GM23338 (cell line): ENCODE results near the gene CCDC127. TPM values are rescaled to one million over a fixed set of nuclear protein-coding genes. Genes with fewer than 3 reads are reported as not detected.
"Not testable (repeated sequence)": the region's sequence is repeated elsewhere in the genome, so short reads cannot be mapped to it uniquely, and the experiment has no call there.

Experiments
- ATAC-seq: fragments of 200-7000 bp; cut with Tn5 transposase; 3 replicates; pipeline ENCODE4 v1.9.1; 2020
- DNase-seq: peaks from one replicate; pipeline ENCODE4 v3.0.0-alpha.2; 2015; ENCODE audit warnings: low spot score
- H2AFZ ChIP-seq: fragments of 200-600 bp; sonication (generic); 2 replicates; pipeline ENCODE4 v1.8.0; 2016; ENCODE audit warnings: antibody characterized with exemption, mild to moderate bottlenecking, moderate library complexity
- H3F3A ChIP-seq: fragments of 200-600 bp; sonication (generic); replicated peaks from 2 replicates; pipeline ENCODE4 v1.8.0; 2017; ENCODE audit warnings: antibody characterized with exemption, mixed run types, low read depth
- H3K27ac ChIP-seq: fragments of 200-600 bp; sonication (generic); 2 replicates; pipeline ENCODE4 v1.6.1; 2016; ENCODE audit warnings: low read depth
- H3K27me3 ChIP-seq: fragments of 200-600 bp; sonication (generic); 2 replicates; pipeline ENCODE4 v1.8.0; 2016; ENCODE audit warnings: mild to moderate bottlenecking, mixed run types, moderate library complexity; ENCODE audit not compliant: insufficient read depth
- H3K36me3 ChIP-seq: fragments of 200-600 bp; sonication (generic); 2 replicates; pipeline ENCODE4 v1.8.0; 2016; ENCODE audit warnings: mild to moderate bottlenecking; ENCODE audit not compliant: insufficient read depth
- H3K4me1 ChIP-seq: fragments of 200-600 bp; sonication (generic); 2 replicates; pipeline ENCODE4 v1.8.0; 2016; ENCODE audit warnings: mild to moderate bottlenecking, moderate library complexity; ENCODE audit not compliant: insufficient read depth
- H3K4me2 ChIP-seq: fragments of 200-600 bp; sonication (generic); 2 replicates; pipeline ENCODE4 v1.7.1; 2017; ENCODE audit warnings: mixed run types
- H3K4me3 ChIP-seq: fragments of 200-600 bp; sonication (generic); 2 replicates; pipeline ENCODE4 v1.6.1; 2016; ENCODE audit warnings: mixed run types
- H3K79me2 ChIP-seq: fragments of 200-600 bp; sonication (generic); replicated peaks from 2 replicates; pipeline ENCODE4 v1.8.0; 2017; ENCODE audit warnings: mild to moderate bottlenecking; ENCODE audit not compliant: insufficient read depth
- H3K9me2 ChIP-seq: fragments of 200-600 bp; sonication (generic); 2 replicates; pipeline ENCODE4 v1.8.0; 2017; ENCODE audit not compliant: insufficient read depth
- H4K20me1 ChIP-seq: fragments of 200-600 bp; sonication (generic); replicated peaks from 2 replicates; pipeline ENCODE4 v1.8.0; 2017; ENCODE audit warnings: mild to moderate bottlenecking; ENCODE audit not compliant: insufficient read depth
- H3K27ac Mint-ChIP-seq: 2 replicates; pipeline ENCODE4 v1.8.0; 2020; ENCODE audit warnings: inconsistent platforms, mild to moderate bottlenecking, moderate library complexity, mixed read lengths
- H3K27me3 Mint-ChIP-seq: 3 replicates; pipeline ENCODE4 v1.8.0; 2022; ENCODE audit warnings: low read depth, mild to moderate bottlenecking, moderate library complexity, mixed read lengths, inconsistent platforms; ENCODE audit not compliant: insufficient read depth, poor library complexity
- H3K36me3 Mint-ChIP-seq: 3 replicates; pipeline ENCODE4 v1.8.0; 2021; ENCODE audit warnings: low read depth, mild to moderate bottlenecking, inconsistent platforms, moderate library complexity, mixed read lengths
- H3K4me1 Mint-ChIP-seq: 3 replicates; pipeline ENCODE4 v1.8.0; 2020; ENCODE audit warnings: mild to moderate bottlenecking, inconsistent platforms, mixed read lengths
- H3K4me3 Mint-ChIP-seq: 3 replicates; pipeline ENCODE4 v1.8.0; 2021; ENCODE audit warnings: moderate library complexity, mild to moderate bottlenecking, inconsistent platforms, mixed read lengths
- H3K9me3 Mint-ChIP-seq: 3 replicates; pipeline ENCODE4 v1.8.0; 2020; ENCODE audit warnings: moderate library complexity, mild to moderate bottlenecking, inconsistent platforms, mixed read lengths
- CREB1 ChIP-seq: fragments of 250-450 bp; sonication (Bioruptor Pico); IDR thresholded peaks from 2 replicates; pipeline ENCODE4 v1.5.0; 2020; ENCODE audit warnings: low read depth, mild to moderate bottlenecking, moderate library complexity
- EZH2 ChIP-seq: fragments of 200-600 bp; sonication (generic); IDR thresholded peaks from one replicate; pipeline ENCODE4 v1.8.0; 2017; ENCODE audit warnings: antibody characterized with exemption, mild to moderate bottlenecking, low read depth; ENCODE audit not compliant: unreplicated experiment
- EZH2phosphoT487 ChIP-seq: fragments of 200-600 bp; sonication (generic); IDR thresholded peaks from one replicate; pipeline ENCODE4 v1.8.1; 2018; ENCODE audit warnings: antibody characterized with exemption; ENCODE audit not compliant: unreplicated experiment
- JUNB ChIP-seq: IDR thresholded peaks from one replicate; pipeline ENCODE4 v1.6.1; 2016; ENCODE audit warnings: antibody characterized with exemption; ENCODE audit not compliant: unreplicated experiment
- NANOG ChIP-seq: IDR thresholded peaks from 2 replicates; pipeline ENCODE4 v1.6.1; 2016; ENCODE audit warnings: antibody characterized with exemption, borderline replicate concordance
- STAT1 ChIP-seq: IDR thresholded peaks from one replicate; pipeline ENCODE4 v1.6.1; 2016; ENCODE audit warnings: antibody characterized with exemption; ENCODE audit not compliant: unreplicated experiment
- ZNF114 ChIP-seq: fragments of 250-450 bp; sonication (Bioruptor Pico); IDR thresholded peaks from 2 replicates; pipeline ENCODE4 v1.5.0; 2020; ENCODE audit warnings: mild to moderate bottlenecking, moderate library complexity
- polyA plus RNA-seq: library from polyadenylated mRNA; unstranded; fragments of >200 nt; fragmentation: Nextera tagmentation; extraction: Ambion mirVana; gene quantifications from 2 replicates; pipeline ENCODE4 v1.2.1, GENCODE V29; 2016
- total RNA-seq: library from RNA; depleted of rRNA; stranded (reverse); fragments of >200 nt; shearing (Covaris generic); gene quantifications from 2 replicates; pipeline ENCODE4 v1.2.3, GENCODE V29; 2014
- TF ChIP-seq, protein P1 (sequence below): IDR thresholded peaks from 2 replicates; pipeline ENCODE4 v1.6.1; 2016; ENCODE audit warnings: antibody characterized with exemption

CCDC127 gene
- total and polyA plus RNA-seq, 2 experiments from 2014 or later: 6.0 to 7.2 TPM

DNA sequence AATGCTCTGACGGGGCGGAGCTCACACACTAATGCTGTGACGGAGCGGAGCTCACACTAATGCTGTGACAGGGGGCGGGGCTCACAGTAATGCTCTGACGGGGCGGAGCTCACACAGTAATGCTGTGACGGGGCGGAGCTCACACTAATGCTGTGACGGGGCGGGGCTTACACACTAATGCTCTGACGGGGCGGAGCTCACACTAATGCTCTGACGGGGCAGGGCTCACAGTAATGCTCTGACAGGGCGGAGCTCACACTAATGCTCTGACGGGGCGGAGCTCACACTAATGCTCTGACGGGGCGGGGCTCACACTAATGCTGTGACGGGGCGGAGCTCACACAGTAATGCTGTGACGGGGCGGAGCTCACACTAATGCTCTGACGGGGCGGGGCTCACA is 53.2 kb downstream of the CCDC127 start:
- not testable (repeated sequence) for H3K36me3 ChIP-seq, H2AFZ ChIP-seq, H3K27ac Mint-ChIP-seq, H3K27ac ChIP-seq, H3K27me3 ChIP-seq, H3K4me2 ChIP-seq, H3K4me3 ChIP-seq, H3K4me1 Mint-ChIP-seq, DNase-seq, H3K9me2 ChIP-seq, H3F3A ChIP-seq, H3K4me3 Mint-ChIP-seq, H4K20me1 ChIP-seq, H3K79me2 ChIP-seq, H3K4me1 ChIP-seq, ATAC-seq
- peaks cover 54% of the 10 kb centered on the region for H3K36me3 Mint-ChIP-seq
- peaks cover 11% of the 10 kb centered on the region for H3K27me3 Mint-ChIP-seq
- peaks cover 19% of the 10 kb centered on the region for H3K9me3 Mint-ChIP-seq

- Histone ChIP-seq H2AFZ (no peak overlapping the region), H3K36me3 (no peaks in the 10 kb centered on the region), H3K27me3 (no peaks in the 10 kb centered on the region), H3F3A (peaks cover 8% of the 10 kb centered on the region; the same call in 1 of the 2 replicates), H3K79me2 (no peaks in the 10 kb centered on the region), H3K4me2 (no peak overlapping the region), H4K20me1 (no peaks in the 10 kb centered on the region; the same call in 1 of the 2 replicates), H3K27ac (no peak overlapping the region), H3K4me3 (no peak overlapping the region), H3K4me1 (no peaks in the 10 kb centered on the region), H3K9me2 (no peaks in the 10 kb centered on the region)
- Mint-ChIP-seq H3K27me3 (peaks cover 16% of the 10 kb centered on the region), H3K4me3 (no peak overlapping the region), H3K9me3 (peaks cover 19% of the 10 kb centered on the region), H3K27ac (no peak overlapping the region), H3K4me1 (peaks cover 9% of the 10 kb centered on the region), H3K36me3 (peaks cover 55% of the 10 kb centered on the region)
- no peak for DNase-seq
- TF ChIP-seq EZH2: no peak
- no peak for TF ChIP-seq JUNB
- no peak for TF ChIP-seq CREB1 (CRISPR knock-in tag)
- no peak for TF ChIP-seq EZH2phosphoT487
- TF ChIP-seq, protein P1, sequence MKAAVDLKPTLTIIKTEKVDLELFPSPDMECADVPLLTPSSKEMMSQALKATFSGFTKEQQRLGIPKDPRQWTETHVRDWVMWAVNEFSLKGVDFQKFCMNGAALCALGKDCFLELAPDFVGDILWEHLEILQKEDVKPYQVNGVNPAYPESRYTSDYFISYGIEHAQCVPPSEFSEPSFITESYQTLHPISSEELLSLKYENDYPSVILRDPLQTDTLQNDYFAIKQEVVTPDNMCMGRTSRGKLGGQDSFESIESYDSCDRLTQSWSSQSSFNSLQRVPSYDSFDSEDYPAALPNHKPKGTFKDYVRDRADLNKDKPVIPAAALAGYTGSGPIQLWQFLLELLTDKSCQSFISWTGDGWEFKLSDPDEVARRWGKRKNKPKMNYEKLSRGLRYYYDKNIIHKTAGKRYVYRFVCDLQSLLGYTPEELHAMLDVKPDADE: no peak
- TF ChIP-seq ZNF114 (CRISPR knock-in tag): no peak
- no peak for ATAC-seq
These were observed 53.7 kb downstream of the CCDC127 start for GRCh38 chr5:164244-164643.

- Histone ChIP-seq H3K9me2 (no peaks in the 10 kb centered on the region), H3K4me2 (no peak overlapping the region), H3K4me1 (no peaks in the 10 kb centered on the region), H3K36me3 (no peaks in the 10 kb centered on the region), H4K20me1 (no peaks in the 10 kb centered on the region; the same call in 1 of the 2 replicates), H3F3A (peaks cover 8% of the 10 kb centered on the region; the same call in 1 of the 2 replicates), H3K4me3 (no peak overlapping the region), H3K79me2 (no peaks in the 10 kb centered on the region), H3K27ac (no peak overlapping the region), H2AFZ (no peak overlapping the region), H3K27me3 (no peaks in the 10 kb centered on the region)
- peaks cover 12% of the 10 kb centered on the region for H3K4me1 Mint-ChIP-seq
- no peak overlapping the region for H3K27ac Mint-ChIP-seq
- peaks cover 55% of the 10 kb centered on the region for H3K36me3 Mint-ChIP-seq
- ATAC-seq: no peak
- no peak for DNase-seq
- TF ChIP-seq EZH2phosphoT487: no peak
- no peak for TF ChIP-seq STAT1
- TF ChIP-seq, protein P1: no peak
- no peak for TF ChIP-seq NANOG
- H3K9me3 Mint-ChIP-seq: peaks cover 19% of the 10 kb centered on the region
- H3K4me3 Mint-ChIP-seq: no peak overlapping the region
- H3K27me3 Mint-ChIP-seq: peaks cover 17% of the 10 kb centered on the region
These were observed 54.1 kb downstream of the CCDC127 start for GRCh38 chr5:163841-164240.
